ENCODE measurements around the gene PLCD1. TPM values are rescaled to one million over a fixed set of nuclear protein-coding genes. Genes with fewer than 3 reads are reported as not detected.

PLCD1 gene
- total RNA-seq, 1 donor from 2014 or later = 36.9 TPM

DNA sequence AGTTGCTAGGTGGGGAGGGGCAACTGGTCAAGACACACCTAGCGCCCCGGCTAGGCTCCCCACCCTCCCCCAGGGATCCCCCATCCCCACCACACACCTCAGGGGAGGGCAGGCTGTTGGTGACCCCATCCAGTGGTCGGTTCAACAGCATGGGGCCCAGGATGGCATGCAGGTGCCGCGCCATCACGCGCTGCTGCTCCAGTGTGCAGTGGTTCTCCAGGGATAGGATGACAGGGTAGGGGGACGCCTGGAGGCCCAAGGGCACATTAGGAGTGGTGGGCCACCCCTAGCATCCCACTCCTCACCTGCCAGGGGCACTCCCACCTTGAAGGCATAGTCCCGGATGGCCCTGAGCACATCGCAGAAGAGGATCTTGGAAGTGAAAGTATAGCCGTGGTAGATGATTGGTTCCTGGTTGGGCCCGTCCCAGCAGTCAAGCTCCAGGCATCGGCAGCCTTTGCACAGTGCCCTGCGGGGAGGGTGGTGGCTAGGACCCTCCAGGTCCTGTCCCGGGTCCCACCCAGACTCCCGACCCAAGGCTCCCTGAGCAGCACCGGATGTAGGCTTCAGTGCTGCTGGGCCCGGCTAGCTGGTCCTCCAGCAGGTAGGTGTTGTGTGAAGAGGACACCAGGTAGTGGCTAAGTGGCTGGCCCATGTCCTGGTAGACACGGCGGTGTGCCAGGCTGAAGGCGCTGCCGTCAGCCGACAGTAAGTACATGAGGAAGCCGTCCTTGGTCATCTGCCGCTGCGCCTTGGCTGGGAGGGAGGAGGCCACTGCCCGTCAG lies 19.4 kb downstream of the PLCD1 start:
- Mint-ChIP-seq H3K27ac (ENCODE audit: unreplicated experiment) (no peak overlapping the region), H3K4me1 (peaks cover 7% of the 10 kb centered on the region), H3K27me3 (ENCODE audit: low read depth) (no peaks in the 10 kb centered on the region), H3K36me3 (ENCODE audit: low read depth) (peaks cover 11% of the 10 kb centered on the region), H3K9me3 (peaks cover under 1% of the 10 kb centered on the region), H3K4me3 (no peak overlapping the region)
- TF ChIP-seq, protein P1, sequence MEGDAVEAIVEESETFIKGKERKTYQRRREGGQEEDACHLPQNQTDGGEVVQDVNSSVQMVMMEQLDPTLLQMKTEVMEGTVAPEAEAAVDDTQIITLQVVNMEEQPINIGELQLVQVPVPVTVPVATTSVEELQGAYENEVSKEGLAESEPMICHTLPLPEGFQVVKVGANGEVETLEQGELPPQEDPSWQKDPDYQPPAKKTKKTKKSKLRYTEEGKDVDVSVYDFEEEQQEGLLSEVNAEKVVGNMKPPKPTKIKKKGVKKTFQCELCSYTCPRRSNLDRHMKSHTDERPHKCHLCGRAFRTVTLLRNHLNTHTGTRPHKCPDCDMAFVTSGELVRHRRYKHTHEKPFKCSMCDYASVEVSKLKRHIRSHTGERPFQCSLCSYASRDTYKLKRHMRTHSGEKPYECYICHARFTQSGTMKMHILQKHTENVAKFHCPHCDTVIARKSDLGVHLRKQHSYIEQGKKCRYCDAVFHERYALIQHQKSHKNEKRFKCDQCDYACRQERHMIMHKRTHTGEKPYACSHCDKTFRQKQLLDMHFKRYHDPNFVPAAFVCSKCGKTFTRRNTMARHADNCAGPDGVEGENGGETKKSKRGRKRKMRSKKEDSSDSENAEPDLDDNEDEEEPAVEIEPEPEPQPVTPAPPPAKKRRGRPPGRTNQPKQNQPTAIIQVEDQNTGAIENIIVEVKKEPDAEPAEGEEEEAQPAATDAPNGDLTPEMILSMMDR (conservative IDR thresholded peaks at IDR 0.05) = no peak
- DNase-seq (ENCODE audit: low read depth, low spot score) = no peak

DNA sequence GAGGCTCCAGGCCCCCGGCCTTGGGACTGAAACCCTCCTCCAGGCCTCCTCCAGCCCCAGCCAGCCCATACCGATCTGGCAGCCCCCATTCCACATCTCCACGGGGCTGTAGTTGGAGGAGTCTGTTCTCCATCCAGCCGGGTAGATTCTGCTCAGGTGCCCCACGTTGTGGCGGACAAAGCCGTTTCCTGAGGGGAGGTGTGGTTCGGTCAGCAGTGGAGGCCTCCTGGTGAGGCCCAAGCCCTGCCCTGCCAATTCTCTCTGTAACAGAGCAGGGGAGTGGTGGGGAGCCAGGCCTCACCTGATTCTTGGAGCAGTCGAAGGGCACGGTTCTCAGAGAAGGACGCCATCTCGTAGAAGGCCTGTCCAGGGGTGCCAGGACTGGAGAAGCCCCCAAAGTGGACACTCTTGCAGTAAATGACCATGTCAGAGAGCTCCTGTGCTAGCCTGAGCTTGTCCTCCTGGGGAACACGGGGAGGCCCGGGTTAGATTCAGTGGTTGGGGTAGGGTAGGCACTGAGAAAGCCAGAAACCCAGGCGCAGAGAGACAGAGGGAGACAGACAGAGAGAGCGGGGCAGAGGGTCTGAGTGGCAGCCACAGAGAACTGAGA lies 20.4 kb downstream of the PLCD1 start:
- no peak for DNase-seq (ENCODE audit: low read depth, low spot score)
- Mint-ChIP-seq H3K27ac (ENCODE audit: unreplicated experiment) (no peak overlapping the region), H3K27me3 (ENCODE audit: low read depth) (no peaks in the 10 kb centered on the region), H3K9me3 (no peaks in the 10 kb centered on the region), H3K4me1 (peaks cover 16% of the 10 kb centered on the region), H3K4me3 (no peak overlapping the region), H3K36me3 (ENCODE audit: low read depth) (peaks cover 3% of the 10 kb centered on the region)
- TF ChIP-seq, protein P1 (conservative IDR thresholded peaks at IDR 0.05) = no peak

DNA sequence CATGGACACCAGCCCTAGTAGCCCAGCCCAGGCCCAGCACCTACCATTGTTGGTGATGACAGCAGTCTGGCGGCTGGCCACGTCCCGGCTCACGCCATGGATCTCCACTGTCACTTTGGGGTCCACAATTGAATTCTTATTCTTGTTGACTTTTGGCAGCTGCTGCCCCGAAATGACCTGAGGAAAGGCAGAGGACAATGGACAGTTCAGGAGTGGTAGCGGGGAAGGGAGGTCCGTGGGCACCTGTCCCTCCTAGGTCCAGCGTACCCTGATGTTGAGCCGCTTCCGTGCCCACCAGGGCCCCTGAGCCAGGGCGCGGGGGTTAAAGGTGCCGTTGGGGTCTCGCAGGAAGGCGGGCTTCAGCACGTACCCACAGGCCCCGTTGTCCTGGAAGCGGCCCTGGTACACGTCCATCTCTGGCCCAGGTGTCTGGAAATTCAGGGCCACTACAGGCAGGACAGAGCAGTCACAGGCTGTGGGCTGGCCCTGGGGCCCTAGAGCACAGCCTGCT lies 21.2 kb downstream of the PLCD1 start:
- H3K9me3 Mint-ChIP-seq = no peaks in the 10 kb centered on the region
- TF ChIP-seq, protein P1 (conservative IDR thresholded peaks at IDR 0.05) = no peak
- H3K36me3 Mint-ChIP-seq (ENCODE audit: low read depth) = no peaks in the 10 kb centered on the region
- H3K4me3 Mint-ChIP-seq = no peak overlapping the region
- H3K27ac Mint-ChIP-seq (ENCODE audit: unreplicated experiment) = no peak overlapping the region
- no peak for DNase-seq (ENCODE audit: low read depth, low spot score)
- no peaks in the 10 kb centered on the region for H3K27me3 Mint-ChIP-seq (ENCODE audit: low read depth)
- H3K4me1 Mint-ChIP-seq = peaks cover 20% of the 10 kb centered on the region

DNA sequence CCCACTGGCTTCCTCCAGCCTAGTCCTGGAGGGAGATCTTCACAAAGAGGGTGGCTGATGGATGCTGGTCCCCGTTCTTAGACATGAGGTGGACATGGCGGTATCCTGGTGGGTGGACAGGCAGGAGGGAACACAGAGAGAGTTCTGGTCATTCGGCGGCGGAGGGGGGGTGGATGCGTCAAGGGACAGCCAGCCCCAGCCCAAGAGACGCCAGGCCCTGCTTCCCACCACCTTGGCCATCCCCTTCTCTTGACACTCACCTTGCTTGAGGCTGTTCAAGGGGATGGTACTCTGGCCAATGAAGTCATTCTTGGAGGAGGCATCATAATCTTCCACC lies 21.7 kb downstream of the PLCD1 start:
- no peaks in the 10 kb centered on the region for H3K27me3 Mint-ChIP-seq (ENCODE audit: low read depth)
- TF ChIP-seq, protein P1 (conservative IDR thresholded peaks at IDR 0.05) = no peak
- peaks cover 24% of the 10 kb centered on the region for H3K4me1 Mint-ChIP-seq
- no peaks in the 10 kb centered on the region for H3K9me3 Mint-ChIP-seq
- no peak overlapping the region for H3K27ac Mint-ChIP-seq (ENCODE audit: unreplicated experiment)
- H3K36me3 Mint-ChIP-seq (ENCODE audit: low read depth) = no peaks in the 10 kb centered on the region
- DNase-seq (ENCODE audit: low read depth, low spot score) = no peak
- no peak overlapping the region for H3K4me3 Mint-ChIP-seq

DNA sequence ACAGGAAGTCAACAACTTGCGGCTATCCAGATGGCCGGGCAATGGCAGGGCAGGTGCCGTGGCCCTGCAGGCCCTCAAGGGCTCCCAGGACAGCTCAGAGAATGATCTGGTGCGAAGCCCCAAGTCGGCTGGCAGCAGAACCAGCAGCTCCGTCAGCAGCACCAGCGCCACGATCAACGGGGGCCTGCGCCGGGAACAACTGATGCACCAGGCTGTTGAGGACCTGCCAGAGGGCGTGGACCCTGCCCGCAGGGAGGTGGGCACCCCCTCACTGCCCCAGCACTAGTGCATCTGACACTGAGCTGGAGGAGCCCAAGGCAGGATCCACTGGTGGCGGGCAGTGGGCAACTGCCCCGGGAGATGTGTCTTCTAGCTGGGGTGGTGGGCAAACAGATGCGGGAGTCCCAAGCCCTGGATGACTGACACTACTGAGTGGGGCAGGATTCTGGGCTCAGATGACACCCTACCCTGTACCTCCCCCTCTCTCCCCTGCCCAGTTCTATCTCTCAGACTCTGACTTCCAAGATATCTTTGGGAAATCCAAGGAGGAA lies 22.9 kb downstream of the PLCD1 start:
- Mint-ChIP-seq H3K27me3 (ENCODE audit: low read depth) (no peaks in the 10 kb centered on the region), H3K27ac (ENCODE audit: unreplicated experiment) (no peak overlapping the region), H3K4me1 (peaks cover 24% of the 10 kb centered on the region), H3K4me3 (no peak overlapping the region), H3K36me3 (ENCODE audit: low read depth) (no peaks in the 10 kb centered on the region), H3K9me3 (no peaks in the 10 kb centered on the region)
- DNase-seq (ENCODE audit: low read depth, low spot score) = no peak
- TF ChIP-seq, protein P1 (conservative IDR thresholded peaks at IDR 0.05) = no peak

Measured in neural crest cell (in vitro differentiated cells).